Caco-2 (cell line): ENCODE data around the gene AP2A2. TPM values are rescaled to one million over a fixed set of nuclear protein-coding genes. Genes with fewer than 3 reads are reported as not detected.
A peak's percentile ranks its signal among the peaks of the same experiment; 100 is the strongest.

Experiments used
- BruUV-seq: library from RNA; stranded (reverse); fragments of 400-500 nt; replicated peaks from 2 replicates; lab custom pipeline; 2021; lab: Mats Ljungman, UMichigan
- CTCF ChIA-PET: fragments of 300-600 bp; sonication (Branson Sonifier 250); formaldehyde crosslinking; loops from one replicate; lab custom pipeline; 2022; ENCODE audit warnings: antibody characterized with exemption; lab: Charles Lee
- POLR2A ChIA-PET: fragments of 300-600 bp; sonication (Branson Sonifier 250); formaldehyde crosslinking; loops from one replicate; lab custom pipeline; 2022; ENCODE audit warnings: antibody characterized with exemption; lab: Charles Lee
- DNase-seq, 2 experiments: peaks; one replicate each; pipeline versions ENCODE4 v3.0.0 to v3.0.0-alpha.2; 2020 to 2022
- H3K27me3 ChIP-seq: replicated peaks from 2 replicates; pipeline ENCODE4 v1.6.0; 2011; ENCODE audit warnings: low read length; ENCODE audit not compliant: control insufficient read depth, insufficient read depth
- H3K36me3 ChIP-seq: 2 replicates; pipeline ENCODE4 v1.5.1; 2011; ENCODE audit warnings: low read length; ENCODE audit not compliant: control insufficient read depth, insufficient read depth
- H3K4me1 ChIP-seq: fragments of 250-450 bp; sonication (Bioruptor Pico); 2 replicates; pipeline ENCODE4 v1.5.1; 2020; ENCODE audit warnings: mild to moderate bottlenecking
- H3K4me3 ChIP-seq: 2 replicates; pipeline ENCODE4 v1.5.1; 2011; ENCODE audit warnings: low read depth, mild to moderate bottlenecking, control low read depth, low read length
- H3K9me3 ChIP-seq: fragments of 250-450 bp; sonication (Bioruptor Pico); 2 replicates; pipeline ENCODE4 v1.5.1; 2020; ENCODE audit warnings: mild to moderate bottlenecking, moderate library complexity
- H3K27ac Mint-ChIP-seq: one replicate; pipeline ENCODE4 v1.8.0; 2022; ENCODE audit warnings: mixed read lengths; ENCODE audit not compliant: unreplicated experiment
- H3K27me3 Mint-ChIP-seq: one replicate; pipeline ENCODE4 v1.8.0; 2022; ENCODE audit warnings: mixed read lengths; ENCODE audit not compliant: insufficient read depth, unreplicated experiment
- H3K36me3 Mint-ChIP-seq: one replicate; pipeline ENCODE4 v1.8.0; 2022; ENCODE audit warnings: mild to moderate bottlenecking, mixed read lengths; ENCODE audit not compliant: insufficient read depth, unreplicated experiment
- H3K4me1 Mint-ChIP-seq: one replicate; pipeline ENCODE4 v1.8.0; 2022; ENCODE audit warnings: low read depth, mixed read lengths; ENCODE audit not compliant: unreplicated experiment
- H3K4me3 Mint-ChIP-seq: one replicate; pipeline ENCODE4 v1.8.0; 2022; ENCODE audit warnings: mild to moderate bottlenecking, moderate library complexity, mixed read lengths; ENCODE audit not compliant: unreplicated experiment
- H3K9me3 Mint-ChIP-seq: one replicate; pipeline ENCODE4 v1.8.0; 2022; ENCODE audit warnings: mixed read lengths; ENCODE audit not compliant: unreplicated experiment
- CTCF ChIP-seq, 2 experiments: fragments of 200-600 bp in 1 of 2; IDR thresholded peaks; 1 replicate in 1 of 2; 2 replicates in 1 of 2; pipeline versions ENCODE4 v1.5.1 to v1.8.0; 2011 to 2022; ENCODE audit warnings: antibody characterized with exemption in 1 of 2, control low read depth in 1 of 2, inconsistent platforms in 1 of 2, low read depth in 1 of 2, low read length in 1 of 2, mild to moderate bottlenecking in 1 of 2, moderate library complexity in 1 of 2; ENCODE audit not compliant: insufficient read depth in 1 of 2, severe bottlenecking in 1 of 2, unreplicated experiment in 1 of 2
- intact Hi-C: fragments of 100-400 bp; cut with micrococcal nuclease; formaldehyde crosslinking; loops from one replicate; pipeline ENCODE4 v1.10.0; 2022; ENCODE audit not compliant: unreplicated experiment
- total RNA-seq: library from RNA; stranded (reverse); gene quantifications from 2 replicates; pipeline ENCODE4 v1.2.3, GENCODE V29; 2022

Gene AP2A2
- total RNA-seq, 1 experiment from 2014 or later: 130 TPM

GRCh38 chr11:951507-951906 is 25.8 kb downstream of the AP2A2 start:
- Histone ChIP-seq H3K4me3 (no peak overlapping the region), H3K36me3 (peaks cover 3% of the 10 kb centered on the region), H3K4me1 (peaks cover 64% of the 10 kb centered on the region), H3K27me3 (no peaks in the 10 kb centered on the region), H3K9me3 (peaks cover 14% of the 10 kb centered on the region; the same call in 1 of the 2 replicates)
- no peak for TF ChIP-seq CTCF (IDR thresholded peaks at IDR 0.05; ENCODE audit: insufficient read depth in 1 of 2, low read depth in 1 of 2, low read length in 1 of 2, severe bottlenecking in 1 of 2, unreplicated experiment in 1 of 2)
- Mint-ChIP-seq H3K36me3 (peaks cover 83% of the 10 kb centered on the region), H3K4me1 (peaks cover 40% of the 10 kb centered on the region), H3K27me3 (no peaks in the 10 kb centered on the region), H3K4me3 (peak overlapping the region; percentile 55), H3K9me3 (peaks cover 10% of the 10 kb centered on the region), H3K27ac (peak overlapping the region; percentile 78)
- intact Hi-C loops: no loop called here
- no TSS peak for BruUV-seq
- ChIA-PET CTCF (interaction anchor here (0.6 to 1.5 kb wide), 3 partner anchors 8 to 52 kb away, joined by 3 to 7 read pairs (median 4); no protein-coding TSS in a partner anchor), POLR2A (interaction anchor here (1.2 kb wide), 1 partner anchor 9 kb away, joined by 3 read pairs; no protein-coding TSS in a partner anchor)
- DNase-seq: no peak

DNA sequence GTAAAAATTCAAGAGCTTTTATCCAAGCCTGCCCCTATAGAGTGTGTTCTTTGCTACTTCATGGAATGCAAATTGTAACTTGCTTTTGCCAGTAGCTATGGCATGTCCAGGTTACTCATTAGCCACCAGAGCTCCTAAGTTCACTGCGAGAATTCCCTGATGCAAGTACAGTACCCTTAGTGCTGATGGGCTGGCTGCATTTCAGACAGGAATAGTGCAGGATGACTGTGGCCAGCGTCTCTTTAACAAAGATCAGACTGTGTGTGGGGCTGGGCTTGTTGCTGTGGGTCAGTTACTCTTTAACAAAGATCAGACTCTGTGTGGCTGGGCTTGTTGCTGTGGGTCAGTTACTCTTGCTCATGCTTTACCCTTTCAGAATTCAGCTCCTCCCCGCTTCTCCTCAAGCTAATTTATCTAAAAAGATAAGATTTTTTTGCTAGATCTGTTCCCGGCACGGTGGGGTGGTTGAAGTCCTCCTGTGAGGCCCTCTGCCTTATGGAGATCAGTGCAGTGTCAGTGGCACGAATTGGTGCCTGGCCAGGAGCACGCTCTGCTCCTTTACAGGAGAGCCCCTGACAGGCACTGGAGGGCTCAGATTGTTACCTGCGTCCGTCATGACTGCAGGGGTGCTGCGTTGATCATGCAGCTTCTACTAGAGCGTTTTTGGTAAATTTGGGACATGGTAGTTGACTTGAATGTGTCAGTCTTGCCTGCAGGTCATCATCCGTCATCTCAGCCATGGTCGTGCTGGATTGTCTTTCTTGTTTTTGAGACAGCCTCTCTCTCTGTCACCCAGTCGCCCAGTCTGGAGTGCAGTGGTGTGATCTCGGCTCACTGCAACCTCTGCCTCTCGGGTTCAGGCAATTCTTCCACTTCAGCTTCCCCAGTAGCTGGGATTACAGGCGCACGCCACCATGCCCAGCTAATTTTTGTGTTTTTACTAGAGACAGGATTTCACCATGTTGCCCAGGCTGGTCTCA is 27.0 kb downstream of the AP2A2 start:
- Histone ChIP-seq H3K4me3 (peak overlapping the region; percentile 15), H3K36me3 (no peaks in the 10 kb centered on the region), H3K9me3 (peaks cover 14% of the 10 kb centered on the region; the same call in 1 of the 2 replicates), H3K4me1 (peaks cover 74% of the 10 kb centered on the region), H3K27me3 (no peaks in the 10 kb centered on the region)
- H3K27me3 Mint-ChIP-seq: no peaks in the 10 kb centered on the region
- intact Hi-C loops: loop anchor here (1.0 to 2.0 kb wide), 3 partner anchors 10 to 41 kb away; no protein-coding TSS in a partner anchor
- peak overlapping the region; percentile 78 for H3K27ac Mint-ChIP-seq
- CTCF ChIA-PET: interaction anchor here (0.6 to 1.5 kb wide), 13 partner anchors 9 to 104 kb away, joined by 3 to 7 read pairs (median 5); partner anchors contain the start of gene CHID1
- peak overlapping the region; percentile 55 for H3K4me3 Mint-ChIP-seq
- H3K4me1 Mint-ChIP-seq: peaks cover 51% of the 10 kb centered on the region
- H3K9me3 Mint-ChIP-seq: peaks cover 7% of the 10 kb centered on the region
- DNase-seq: peak; percentile 92 to 96
- H3K36me3 Mint-ChIP-seq: peaks cover 83% of the 10 kb centered on the region
- POLR2A ChIA-PET: interaction anchor here (0.5 to 1.5 kb wide), 8 partner anchors 10 to 246 kb away, joined by 3 to 12 read pairs (median 4); partner anchors contain the start of genes CHID1 and PNPLA2
- BruUV-seq: TSS peak; percentile 75
- TF ChIP-seq CTCF (IDR thresholded peaks at IDR 0.05; ENCODE audit: insufficient read depth in 1 of 2, low read depth in 1 of 2, low read length in 1 of 2, severe bottlenecking in 1 of 2, unreplicated experiment in 1 of 2): no peak

DNA sequence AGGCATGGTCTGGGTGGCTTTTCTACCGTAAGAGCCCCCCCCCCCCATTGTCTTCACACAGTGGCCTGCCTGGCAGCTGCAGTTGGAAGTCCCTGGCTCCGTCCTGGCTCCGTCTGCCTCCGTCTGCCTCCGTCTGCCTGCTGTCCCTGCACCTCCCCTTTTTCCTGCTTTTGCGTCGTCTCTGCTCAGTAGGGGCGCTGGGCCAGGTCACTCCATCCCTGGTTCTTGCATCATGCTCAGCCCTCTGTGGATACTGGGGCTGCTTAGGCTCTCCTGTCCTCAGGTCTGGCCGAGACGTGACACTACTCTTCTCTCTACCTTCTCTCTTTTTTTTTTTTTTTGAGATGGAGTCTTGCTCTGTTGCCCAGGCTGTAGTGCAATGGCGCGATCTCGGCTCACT is 27.8 kb downstream of the AP2A2 start:
- Histone ChIP-seq H3K9me3 (peaks cover 13% of the 10 kb centered on the region; the same call in 1 of the 2 replicates), H3K4me1 (peaks cover 78% of the 10 kb centered on the region), H3K4me3 (no peak overlapping the region), H3K36me3 (no peaks in the 10 kb centered on the region), H3K27me3 (no peaks in the 10 kb centered on the region)
- H3K9me3 Mint-ChIP-seq: no peaks in the 10 kb centered on the region
- no peak for DNase-seq
- no peaks in the 10 kb centered on the region for H3K27me3 Mint-ChIP-seq
- CTCF ChIA-PET: no interaction called here
- H3K27ac Mint-ChIP-seq: peak overlapping the region; percentile 78
- peak overlapping the region; percentile 55 for H3K4me3 Mint-ChIP-seq
- peaks cover 59% of the 10 kb centered on the region for H3K4me1 Mint-ChIP-seq
- TF ChIP-seq CTCF (IDR thresholded peaks at IDR 0.05; ENCODE audit: insufficient read depth in 1 of 2, low read depth in 1 of 2, low read length in 1 of 2, severe bottlenecking in 1 of 2, unreplicated experiment in 1 of 2): no peak
- intact Hi-C loops: loop anchor here (2.0 kb wide), 1 partner anchor 27 kb away; no protein-coding TSS in a partner anchor
- no TSS peak for BruUV-seq
- H3K36me3 Mint-ChIP-seq: peaks cover 81% of the 10 kb centered on the region
- POLR2A ChIA-PET: interaction anchor here (1.5 kb wide), 1 partner anchor 135 kb away, joined by 4 read pairs; the partner anchor contains the start of gene PNPLA2
